Adrenal gland (tissue), 12 donors: ENCODE results near the gene ZNF722. TPM values are rescaled to one million over a fixed set of nuclear protein-coding genes. Genes with fewer than 3 reads are reported as not detected.

ENCODE experiments used
- DNase-seq, 7 donors: peaks; one replicate each; pipeline ENCODE4 v3.0.0-alpha.2; 2019 to 2020
- H3K27ac ChIP-seq, 5 donors: fragments of 200-600 bp; sonication (generic) in 4 of 5; 1 replicate in 3 of 5; 2 replicates in 2 of 5; pipeline versions ENCODE4 v1.5.1 to v1.8.0; 2016 to 2020; ENCODE audit warnings: mild to moderate bottlenecking in 1 of 5
- H3K27me3 ChIP-seq: fragments of 200-600 bp; 2 replicates; pipeline ENCODE4 v1.8.0; 2021
- H3K36me3 ChIP-seq, 2 donors: fragments of 200-600 bp; replicated peaks in 1 of 2; 1 replicate in 1 of 2; 2 replicates in 1 of 2; pipeline versions ENCODE4 v1.5.1 to v1.8.0; 2018 to 2022
- H3K4me1 ChIP-seq, 2 donors: fragments of 200-600 bp; replicated peaks in 1 of 2; 1 replicate in 1 of 2; 2 replicates in 1 of 2; pipeline versions ENCODE4 v1.5.1 to v1.8.0; 2018 to 2021
- H3K4me3 ChIP-seq, 4 donors: fragments of 200-600 bp; sonication (generic) in 3 of 4; one replicate each; pipeline ENCODE4 v1.5.1; 2016 to 2018
- H3K9me3 ChIP-seq, 3 donors: fragments of 200-600 bp; sonication (generic) in 1 of 3; replicated peaks in 1 of 3; 1 replicate in 2 of 3; 2 replicates in 1 of 3; pipeline versions ENCODE4 v1.5.1 to v1.8.0; 2016 to 2021
- POLR2A ChIP-seq, 2 donors: fragments of 450-650 bp; IDR thresholded peaks; one replicate each; pipeline ENCODE4 v1.6.1; 2017; ENCODE audit warnings: antibody characterized with exemption in 2 of 2, mild to moderate bottlenecking in 2 of 2, moderate library complexity in 1 of 2
- WGBS, 4 donors: extraction: QIAGEN DNeasy Blood & Tissue Kit in 2 of 4; methylation state at CpG; one replicate each; pipeline versions ENCODE4 v1.1.5 to v1.1.7; 2013 to 2017; 5-methylcytosine and 5-hydroxymethylcytosine counted together
- intact Hi-C, 2 donors: fragments of 100-400 bp; cut with DNase I; formaldehyde crosslinking; loops; one replicate each; pipeline versions ENCODE4 v1.14.1 to v1.15.0; 2022 to 2023
- polyA plus RNA-seq, 3 donors: library from polyadenylated mRNA; stranded (reverse); fragments of 200-250 nt in 2 of 3; fragments of 350-450 nt in 1 of 3; fragmentation: Illumina TruSeq in 1 of 3; extraction: RNeasy Lipid Tissue Mini Kit (QIAGEN cat#74804) in 1 of 3; gene quantifications; one replicate each; pipeline ENCODE4 v1.2.3, GENCODE V29; 2013 to 2014
- small RNA-seq, 2 donors: library from RNA; depleted of rRNA; stranded (forward); fragments of <200 nt; gene quantifications; one replicate each; pipeline ENCODE3, GENCODE V24; 2016
- total RNA-seq, 9 donors: library from RNA; depleted of rRNA in 4 of 9; stranded (reverse); fragments of >200 nt in 4 of 9; fragments of 120-200 nt in 1 of 9; fragmentation: NEBNext Ultra II Directional in 1 of 9; extraction: Animal tissue kit (Norgen Biotek cat#: 25700) in 1 of 9; gene quantifications; one replicate each; pipeline versions ENCODE4 v1.1.0 to v1.2.4, GENCODE V29; 2013 to 2023
- TF ChIP-seq, protein P1 (sequence below), 6 experiments: fragments of 450-650 bp in 4 of 6; fragments of 200-600 bp in 2 of 6; sonication (generic) in 1 of 6; IDR thresholded peaks; 1 replicate in 5 of 6; 2 replicates in 1 of 6; pipeline versions ENCODE4 v1.5.1 to v1.8.0; 2016 to 2021; ENCODE audit warnings: antibody characterized with exemption in 6 of 6, mild to moderate bottlenecking in 2 of 6, moderate library complexity in 1 of 6
- donor health status: healthy with polysubstance abuse.
- donor health status: Bipolar disorder and iron deficiency.
- donor health status: DM: yes; HTN: yes; CAD: no.
- donor health status: DM: no; HTN: no; CAD: no.
- donor health status: DM: no; HTN: no; CAD: no.
- donor health status: DM: yes; HTN: yes; CAD: no.

ZNF722 gene
- total and polyA plus RNA-seq, 12 donors, result not detected

DNA sequence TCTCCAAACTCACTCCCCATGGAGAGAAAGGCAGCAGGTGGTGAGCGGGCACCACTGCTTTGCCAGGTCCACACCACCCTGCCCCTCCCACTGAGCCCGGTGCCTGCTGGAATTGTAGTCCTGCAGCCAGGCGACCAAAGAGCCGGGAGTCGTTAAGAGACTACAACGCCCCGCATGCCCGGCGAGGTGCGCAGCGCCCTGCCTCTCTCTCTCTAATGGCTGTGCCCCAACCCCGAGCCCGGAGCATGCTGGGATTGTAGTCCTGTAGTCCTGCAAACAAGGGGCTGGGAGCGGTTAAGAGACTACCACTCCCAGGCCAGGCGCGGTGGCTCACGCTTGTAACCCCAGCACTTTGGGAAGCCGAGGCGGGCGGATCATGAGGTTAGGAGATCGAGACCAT is 38.4 kb downstream of the ZNF722 start:
- H3K4me3 ChIP-seq, result no peak overlapping the region
- peaks cover 0 to 12% (median 0%) of the 10 kb centered on the region in 3 donors for H3K9me3 ChIP-seq
- DNase-seq, result no peak
- H3K4me1 ChIP-seq, result no peaks in the 10 kb centered on the region
- no peaks in the 10 kb centered on the region for H3K36me3 ChIP-seq
- intact Hi-C loops, result no loop called here
- H3K27me3 ChIP-seq, result no peaks in the 10 kb centered on the region
- WGBS, 4 donors, result 12 to 49% (median 21%) methylated on average over 12 to 21 of the region's 21 CpGs
- TF ChIP-seq, protein P1, sequence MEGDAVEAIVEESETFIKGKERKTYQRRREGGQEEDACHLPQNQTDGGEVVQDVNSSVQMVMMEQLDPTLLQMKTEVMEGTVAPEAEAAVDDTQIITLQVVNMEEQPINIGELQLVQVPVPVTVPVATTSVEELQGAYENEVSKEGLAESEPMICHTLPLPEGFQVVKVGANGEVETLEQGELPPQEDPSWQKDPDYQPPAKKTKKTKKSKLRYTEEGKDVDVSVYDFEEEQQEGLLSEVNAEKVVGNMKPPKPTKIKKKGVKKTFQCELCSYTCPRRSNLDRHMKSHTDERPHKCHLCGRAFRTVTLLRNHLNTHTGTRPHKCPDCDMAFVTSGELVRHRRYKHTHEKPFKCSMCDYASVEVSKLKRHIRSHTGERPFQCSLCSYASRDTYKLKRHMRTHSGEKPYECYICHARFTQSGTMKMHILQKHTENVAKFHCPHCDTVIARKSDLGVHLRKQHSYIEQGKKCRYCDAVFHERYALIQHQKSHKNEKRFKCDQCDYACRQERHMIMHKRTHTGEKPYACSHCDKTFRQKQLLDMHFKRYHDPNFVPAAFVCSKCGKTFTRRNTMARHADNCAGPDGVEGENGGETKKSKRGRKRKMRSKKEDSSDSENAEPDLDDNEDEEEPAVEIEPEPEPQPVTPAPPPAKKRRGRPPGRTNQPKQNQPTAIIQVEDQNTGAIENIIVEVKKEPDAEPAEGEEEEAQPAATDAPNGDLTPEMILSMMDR (IDR thresholded peaks at IDR 0.05), result no peak
- no peak for TF ChIP-seq POLR2A (IDR thresholded peaks at IDR 0.05)
- H3K27ac ChIP-seq, result no peak overlapping the region

DNA sequence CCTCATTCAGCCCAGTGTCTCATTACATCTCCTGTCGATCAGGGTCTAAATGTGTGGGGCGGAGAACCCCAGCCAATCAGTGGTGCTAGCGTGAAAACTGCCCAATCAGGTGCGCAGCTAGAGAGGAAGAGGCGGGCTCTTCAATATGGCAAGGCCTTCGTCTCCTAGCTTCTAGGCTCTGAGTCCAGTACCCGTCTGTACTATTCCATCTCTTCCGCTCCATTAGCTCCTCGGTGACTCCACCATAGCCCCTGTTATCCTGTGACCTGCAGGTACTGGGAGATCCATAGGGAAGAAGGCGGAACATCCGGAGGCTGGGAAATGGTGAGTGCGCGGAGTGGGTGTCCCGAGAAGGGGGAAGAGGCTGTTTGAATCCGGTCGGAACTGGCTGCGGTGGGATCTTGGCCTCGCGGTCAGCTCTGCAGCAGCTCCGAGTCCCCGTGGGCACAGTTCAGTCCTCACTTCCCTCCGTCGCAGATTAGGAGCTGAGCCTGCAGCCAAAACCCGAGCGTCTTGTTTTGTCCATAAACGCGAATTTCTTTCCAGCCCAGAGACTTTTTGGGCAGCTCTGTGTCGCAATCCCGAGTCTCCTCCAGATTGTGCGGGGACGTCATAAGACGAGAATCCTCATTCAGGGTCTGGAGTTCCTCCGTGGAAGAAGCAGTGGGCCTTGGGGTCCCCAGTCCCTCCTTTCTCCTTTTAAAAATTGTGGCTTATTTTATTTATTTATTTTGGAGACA is 46.8 kb downstream of the ZNF722 start, which contains the start of gene ZNF727:
Gene ZNF727 (plus strand): TSS at position 134 of the 740 bp plus-strand sequence. CDS start 188 bp downstream, at position 322.
- intact Hi-C loops, result no loop called here
- H3K27me3 ChIP-seq, result no peaks in the 10 kb centered on the region
- H3K4me3 ChIP-seq, result peak within 1 kb of the TSS in 2 of 4 donors; percentile 19 to 26
- no peaks in the 10 kb centered on the region for H3K4me1 ChIP-seq
- no peaks in the 10 kb centered on the region for H3K36me3 ChIP-seq
- peak within 1 kb of the TSS in 3 of 5 donors; percentile 42 to 66 (median 64) for H3K27ac ChIP-seq
- TF ChIP-seq, protein P1 (IDR thresholded peaks at IDR 0.05), result no peak
- peak in 1 of 2 donors; percentile 32 for TF ChIP-seq POLR2A (IDR thresholded peaks at IDR 0.05)
- WGBS, 4 donors, result 3 to 46% (median 12%) methylated on average over 25 to 33 of the region's 33 CpGs
- H3K9me3 ChIP-seq, result no peaks in the 10 kb centered on the region
- DNase-seq, result peak; percentile 32 to 88 (median 55)

DNA sequence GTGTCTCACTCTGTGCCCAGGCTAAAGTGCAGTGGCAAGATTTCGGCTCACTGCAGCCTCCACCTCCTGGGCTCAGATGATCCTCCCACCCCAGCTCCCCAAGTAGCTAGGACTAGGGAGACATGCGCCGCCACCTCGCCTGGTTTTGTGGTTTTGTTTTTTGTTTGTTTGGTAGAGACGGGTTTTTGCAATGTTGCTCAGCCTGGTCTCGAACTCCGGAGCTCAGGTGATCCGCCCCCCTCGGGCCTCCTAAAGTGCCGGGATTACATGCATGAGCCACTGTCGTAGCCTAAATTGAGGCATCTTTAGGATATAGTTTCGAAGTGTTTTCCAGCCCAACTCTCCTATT is 47.4 kb downstream of the ZNF722 start:
- TF ChIP-seq POLR2A (IDR thresholded peaks at IDR 0.05), result no peak
- TF ChIP-seq, protein P1 (IDR thresholded peaks at IDR 0.05), result no peak
- H3K36me3 ChIP-seq, result no peaks in the 10 kb centered on the region
- H3K27ac ChIP-seq, result peak overlapping the region in 1 of 5 donors; percentile 28
- H3K4me3 ChIP-seq, result peak overlapping the region in 2 of 4 donors; percentile 19 to 26
- intact Hi-C loops, result no loop called here
- DNase-seq, result no peak
- no peaks in the 10 kb centered on the region for H3K27me3 ChIP-seq
- H3K4me1 ChIP-seq, result no peaks in the 10 kb centered on the region
- WGBS, 4 donors, result 17 to 61% (median 28%) methylated on average over 12 of the region's 12 CpGs
- H3K9me3 ChIP-seq, result no peaks in the 10 kb centered on the region

Small RNA genes within 50 kb of the gene (small RNA-seq; reads per million reads assigned to genes)
- 0 reads per million in 2 donors for gene AC092634.1
- 0 reads per million in 2 donors for gene AC092634.7
- 0 reads per million in 2 donors for gene VN1R36P

Other genes starting within 250 kb of the ZNF722 start
- 1 to 10 TPM in 6 of 9 donors, under 1 TPM in 3; 0.28 to 2.6 (median 1.4) TPM for gene ZNF727, start 46.6 kb downstream of the ZNF722 start, total RNA-seq
- 1 to 10 TPM in 1 of 3 donors, under 1 TPM in 2; 0.10 to 1.7 (median 0.16) TPM for gene ZNF727, start 46.6 kb downstream of the ZNF722 start, polyA plus RNA-seq
- not detected for gene ZNF735, start 208.4 kb downstream of the ZNF722 start, total RNA-seq
- not detected for gene ZNF735, start 208.4 kb downstream of the ZNF722 start, polyA plus RNA-seq
- gene ZNF679, start 229.6 kb downstream of the ZNF722 start, total RNA-seq, result not detected
- not detected for gene ZNF679, start 229.6 kb downstream of the ZNF722 start, polyA plus RNA-seq